ENCODE data around the gene DVL2.

DNA sequence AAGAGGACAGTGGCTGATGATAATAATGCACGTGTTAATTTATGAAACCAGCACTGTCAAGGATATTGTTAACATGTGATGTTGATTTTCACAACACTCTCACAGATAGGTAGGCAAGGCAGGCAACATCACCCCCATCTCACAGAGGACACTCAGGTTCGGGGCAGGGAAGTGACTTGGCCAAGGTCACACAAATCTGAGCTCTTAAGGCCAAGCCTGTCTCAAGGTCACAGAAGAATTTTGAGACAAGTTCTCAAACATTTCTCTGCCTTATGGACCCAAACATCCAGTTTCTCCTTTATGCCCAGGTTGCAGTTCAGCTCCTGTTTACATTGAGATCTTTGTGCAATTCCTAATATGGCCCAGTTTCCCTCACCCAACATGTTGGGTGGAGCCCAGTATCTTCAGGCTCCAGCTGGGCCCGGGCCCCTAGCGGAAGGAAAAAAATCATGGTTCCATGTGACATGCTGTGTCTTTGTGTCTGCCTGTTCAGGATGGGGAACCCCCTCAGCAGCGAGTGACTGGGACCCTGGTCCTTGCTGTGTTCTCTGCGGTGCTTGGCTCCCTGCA lies 48.5 kb upstream of the DVL2 start:
- TF ChIP-seq, protein P1, sequence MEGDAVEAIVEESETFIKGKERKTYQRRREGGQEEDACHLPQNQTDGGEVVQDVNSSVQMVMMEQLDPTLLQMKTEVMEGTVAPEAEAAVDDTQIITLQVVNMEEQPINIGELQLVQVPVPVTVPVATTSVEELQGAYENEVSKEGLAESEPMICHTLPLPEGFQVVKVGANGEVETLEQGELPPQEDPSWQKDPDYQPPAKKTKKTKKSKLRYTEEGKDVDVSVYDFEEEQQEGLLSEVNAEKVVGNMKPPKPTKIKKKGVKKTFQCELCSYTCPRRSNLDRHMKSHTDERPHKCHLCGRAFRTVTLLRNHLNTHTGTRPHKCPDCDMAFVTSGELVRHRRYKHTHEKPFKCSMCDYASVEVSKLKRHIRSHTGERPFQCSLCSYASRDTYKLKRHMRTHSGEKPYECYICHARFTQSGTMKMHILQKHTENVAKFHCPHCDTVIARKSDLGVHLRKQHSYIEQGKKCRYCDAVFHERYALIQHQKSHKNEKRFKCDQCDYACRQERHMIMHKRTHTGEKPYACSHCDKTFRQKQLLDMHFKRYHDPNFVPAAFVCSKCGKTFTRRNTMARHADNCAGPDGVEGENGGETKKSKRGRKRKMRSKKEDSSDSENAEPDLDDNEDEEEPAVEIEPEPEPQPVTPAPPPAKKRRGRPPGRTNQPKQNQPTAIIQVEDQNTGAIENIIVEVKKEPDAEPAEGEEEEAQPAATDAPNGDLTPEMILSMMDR (IDR thresholded peaks at IDR 0.05): peak in 3 of 5 experiments; percentile 7 to 48 (median 33)
- TF ChIP-seq POLR2A (IDR thresholded peaks at IDR 0.05): no peak
